Esophagus squamous epithelium (tissue), 5 donors: Measurements from ENCODE around the gene SLC2A8. TPM values are rescaled to one million over a fixed set of nuclear protein-coding genes. Genes with fewer than 3 reads are reported as not detected.

ENCODE experiments used
- DNase-seq: peaks from one replicate; lab custom pipeline; 2025; lab: John Stamatoyannopoulos, UW
- H3K27ac ChIP-seq, 4 donors: fragments of 200-600 bp; sonication (generic); one replicate each; pipeline ENCODE4 v1.5.1; 2016 to 2019; ENCODE audit warnings: mild to moderate bottlenecking in 1 of 4
- H3K27me3 ChIP-seq, 4 donors: fragments of 200-600 bp; sonication (generic); 1 replicate in 3 of 4; 2 replicates in 1 of 4; pipeline versions ENCODE4 v1.5.1 to v1.6.0; 2017 to 2021; ENCODE audit warnings: antibody characterized with exemption in 1 of 4
- H3K36me3 ChIP-seq, 3 donors: fragments of 200-600 bp; sonication (generic); one replicate each; pipeline ENCODE4 v1.5.1; 2016 to 2019
- H3K4me1 ChIP-seq, 3 donors: fragments of 200-600 bp; sonication (generic); one replicate each; pipeline ENCODE4 v1.5.1; 2017 to 2019
- H3K4me3 ChIP-seq, 4 donors: fragments of 200-600 bp; sonication (generic); 1 replicate in 3 of 4; 2 replicates in 1 of 4; pipeline ENCODE4 v1.5.1; 2016 to 2019; ENCODE audit warnings: mild to moderate bottlenecking in 2 of 4, moderate library complexity in 1 of 4
- H3K9me3 ChIP-seq, 3 donors: fragments of 200-600 bp; sonication (generic); one replicate each; pipeline ENCODE4 v1.5.1; 2016 to 2019
- CTCF ChIP-seq, 6 experiments: fragments of 450-650 bp in 4 of 6; fragments of 200-600 bp in 2 of 6; sonication (generic) in 2 of 6; IDR thresholded peaks; one replicate each; pipeline ENCODE4 v1.5.1; 2016 to 2019; ENCODE audit warnings: antibody characterized with exemption in 6 of 6, mild to moderate bottlenecking in 4 of 6, moderate library complexity in 4 of 6
- POLR2A ChIP-seq, 4 donors: fragments of 450-650 bp; IDR thresholded peaks; one replicate each; pipeline ENCODE4 v1.6.1; 2017; ENCODE audit warnings: antibody characterized with exemption in 4 of 4, mild to moderate bottlenecking in 4 of 4, moderate library complexity in 3 of 4
- WGBS, 2 donors: methylation state at CpG; one replicate each; pipeline ENCODE4 v1.1.5; 2018; 5-methylcytosine and 5-hydroxymethylcytosine counted together
- intact Hi-C: fragments of 100-400 bp; cut with DNase I; formaldehyde crosslinking; loops from one replicate; pipeline ENCODE4 v1.15.0; 2022
- total RNA-seq, 4 donors: library from RNA; depleted of rRNA; stranded (reverse); fragments of >200 nt; gene quantifications; one replicate each; pipeline ENCODE4 v1.1.0, GENCODE V29; 2016
- donor health status: DM: yes; HTN: yes; CAD: no.

Gene SLC2A8
- total RNA-seq, 4 donors from 2014 or later, result 6.2 to 28.3 (median 16.7) TPM

GRCh38 chr9:127446713-127447415, 49.9 kb downstream of the SLC2A8 start:
- Histone ChIP-seq H3K27me3 (no peaks in the 10 kb centered on the region), H3K27ac (peak overlapping the region in 2 of 4 donors; percentile 3 to 18), H3K9me3 (peaks cover 0 to 4% (median 0%) of the 10 kb centered on the region in 3 donors), H3K4me3 (no peak overlapping the region), H3K36me3 (peaks cover 33 to 83% (median 41%) of the 10 kb centered on the region in 3 donors), H3K4me1 (peaks cover 1 to 67% (median 26%) of the 10 kb centered on the region in 3 donors)
- intact Hi-C loops, result no loop called here
- no peak for DNase-seq
- TF ChIP-seq POLR2A (IDR thresholded peaks at IDR 0.05) (no peak), CTCF (IDR thresholded peaks at IDR 0.05) (no peak)
- 71 to 80% methylated on average over 7 of the region's 7 CpGs for WGBS, 2 donors

- Histone ChIP-seq H3K27ac (no peak overlapping the region), H3K4me1 (peaks cover 8 to 74% (median 31%) of the 10 kb centered on the region in 3 donors), H3K9me3 (peaks cover 0 to 4% (median 0%) of the 10 kb centered on the region in 3 donors), H3K36me3 (peaks cover 33 to 76% (median 41%) of the 10 kb centered on the region in 3 donors), H3K4me3 (no peak overlapping the region), H3K27me3 (no peaks in the 10 kb centered on the region)
- TF ChIP-seq POLR2A (IDR thresholded peaks at IDR 0.05) (no peak), CTCF (IDR thresholded peaks at IDR 0.05) (no peak)
- no peak for DNase-seq
- 64 to 89% methylated on average over 6 to 7 of the region's 7 CpGs for WGBS, 2 donors
- intact Hi-C loops, result no loop called here
These were observed 50.6 kb downstream of the SLC2A8 start for GRCh38 chr9:127447416-127448111.

GRCh38 chr9:127448112-127448805, 51.3 kb downstream of the SLC2A8 start:
- intact Hi-C loops, result no loop called here
- Histone ChIP-seq H3K36me3 (peaks cover 33 to 69% (median 41%) of the 10 kb centered on the region in 3 donors), H3K27me3 (no peaks in the 10 kb centered on the region), H3K9me3 (peaks cover 0 to 4% (median 0%) of the 10 kb centered on the region in 3 donors), H3K27ac (peak overlapping the region in 3 of 4 donors; percentile 17 to 98 (median 96)), H3K4me1 (peaks cover 12 to 79% (median 36%) of the 10 kb centered on the region in 3 donors), H3K4me3 (peak overlapping the region in 3 of 4 donors; percentile 88 to 91 (median 91))
- no peak for DNase-seq
- TF ChIP-seq CTCF (IDR thresholded peaks at IDR 0.05), result no peak
- no peak for TF ChIP-seq POLR2A (IDR thresholded peaks at IDR 0.05)
- WGBS, 2 donors, result 81 to 84% methylated on average over 7 of the region's 8 CpGs

- intact Hi-C loops, result no loop called here
- peak overlapping the region; percentile 93 to 98 (median 96) for H3K27ac ChIP-seq
- no peaks in the 10 kb centered on the region for H3K27me3 ChIP-seq
- peak overlapping the region; percentile 88 to 94 (median 91) for H3K4me3 ChIP-seq
- H3K9me3 ChIP-seq, result peaks cover 0 to 4% (median 0%) of the 10 kb centered on the region in 3 donors
- no peak for DNase-seq
- peaks cover 29 to 68% (median 36%) of the 10 kb centered on the region in 3 donors for H3K36me3 ChIP-seq
- TF ChIP-seq POLR2A (IDR thresholded peaks at IDR 0.05), result no peak
- TF ChIP-seq CTCF (IDR thresholded peaks at IDR 0.05), result no peak
- peaks cover 12 to 73% (median 36%) of the 10 kb centered on the region in 3 donors for H3K4me1 ChIP-seq
- WGBS, 2 donors, result 35 to 37% methylated on average over 5 of the region's 5 CpGs
These were observed 52.5 kb downstream of the SLC2A8 start for GRCh38 chr9:127449332-127449966.
